ENCODE results near the gene MAN1A1.

GRCh38 chr6:119324718-119325117, 24.8 kb downstream of the MAN1A1 start:
- TF ChIP-seq POLR2A (IDR thresholded peaks at IDR 0.05) = no peak
- no peak for TF ChIP-seq CTCF (IDR thresholded peaks at IDR 0.05)

Measured in esophagus squamous epithelium (tissue), 4 donors.